MM.1S (cell line): Measurements from ENCODE around the gene GALNT6.

ENCODE experiments used
- DNase-seq: peaks from one replicate; pipeline ENCODE4 v3.0.0-alpha.2; 2015
- H2AFZ ChIP-seq: fragments of 300-600 bp; sonication (generic); 2 replicates; pipeline ENCODE4 v1.6.0; 2016; ENCODE audit warnings: antibody characterized with exemption, low read length
- H3F3A ChIP-seq: fragments of 300-600 bp; sonication (generic); 2 replicates; pipeline ENCODE4 v1.6.1; 2016; ENCODE audit warnings: mild to moderate bottlenecking, antibody characterized with exemption, low read length, moderate library complexity, mixed read lengths; ENCODE audit not compliant: insufficient read depth
- H3K27ac ChIP-seq: fragments of 300-600 bp; sonication (generic); 2 replicates; pipeline ENCODE4 v1.5.1; 2016; ENCODE audit warnings: mild to moderate bottlenecking, low read length
- H3K27me3 ChIP-seq: fragments of 300-600 bp; sonication (generic); replicated peaks from 2 replicates; pipeline ENCODE4 v1.6.0; 2016; ENCODE audit warnings: low read length; ENCODE audit not compliant: insufficient read depth
- H3K36me3 ChIP-seq: fragments of 300-600 bp; sonication (generic); replicated peaks from 2 replicates; pipeline ENCODE4 v1.6.1; 2016; ENCODE audit warnings: mild to moderate bottlenecking, low read length, mixed read lengths; ENCODE audit not compliant: insufficient read depth
- H3K4me1 ChIP-seq: fragments of 300-600 bp; sonication (generic); 2 replicates; pipeline ENCODE4 v1.6.1; 2016; ENCODE audit warnings: low read length, mixed read lengths
- H3K4me2 ChIP-seq: fragments of 300-600 bp; sonication (generic); 2 replicates; pipeline ENCODE4 v1.6.0; 2016; ENCODE audit warnings: low read depth, low read length
- H3K4me3 ChIP-seq: fragments of 300-600 bp; sonication (generic); 2 replicates; pipeline ENCODE4 v1.5.1; 2016; ENCODE audit warnings: low read length, mixed read lengths
- H3K79me2 ChIP-seq: fragments of 300-600 bp; sonication (generic); 2 replicates; pipeline ENCODE4 v1.6.1; 2016; ENCODE audit warnings: mixed run types, low read length, mixed read lengths
- H3K9ac ChIP-seq: fragments of 300-600 bp; sonication (generic); 2 replicates; pipeline ENCODE4 v1.6.1; 2016; ENCODE audit warnings: low read length, mixed read lengths
- H3K9me2 ChIP-seq: fragments of 300-600 bp; sonication (generic); replicated peaks from 2 replicates; pipeline ENCODE4 v1.6.1; 2016; ENCODE audit warnings: mild to moderate bottlenecking, low read length, mixed read lengths; ENCODE audit not compliant: insufficient read depth
- H3K9me3 ChIP-seq: fragments of 300-600 bp; sonication (generic); replicated peaks from 2 replicates; pipeline ENCODE4 v1.6.1; 2016; ENCODE audit warnings: mild to moderate bottlenecking, low read length, mixed read lengths; ENCODE audit not compliant: insufficient read depth
- H4K20me1 ChIP-seq: fragments of 300-600 bp; sonication (generic); 2 replicates; pipeline ENCODE4 v1.6.1; 2016; ENCODE audit warnings: mild to moderate bottlenecking, low read length, moderate library complexity, mixed read lengths; ENCODE audit not compliant: insufficient read depth
- CTCF ChIP-seq: fragments of 300-600 bp; sonication (generic); IDR thresholded peaks from 2 replicates; pipeline ENCODE4 v1.5.1; 2016; ENCODE audit warnings: antibody characterized with exemption, low read length, mixed read lengths
- EZH2 ChIP-seq: fragments of 300-600 bp; sonication (generic); optimal IDR thresholded peaks from 2 replicates; pipeline ENCODE3; 2017; ENCODE audit warnings: low read depth, mild to moderate bottlenecking, antibody characterized with exemption, low read length, mixed read lengths
- EZH2phosphoT487 ChIP-seq: fragments of 300-600 bp; sonication (generic); IDR thresholded peaks from 2 replicates; pipeline ENCODE4 v1.6.1; 2018; ENCODE audit warnings: antibody characterized with exemption, low read length

GALNT6 gene

GRCh38 chr12:51370667-51371066, 20.5 kb downstream of the GALNT6 start:
- no peak overlapping the region for H3K4me2 ChIP-seq
- TF ChIP-seq CTCF: no peak
- no peak for TF ChIP-seq EZH2phosphoT487
- no peak for TF ChIP-seq EZH2
- H3K79me2 ChIP-seq: no peaks in the 10 kb centered on the region
- no peaks in the 10 kb centered on the region for H4K20me1 ChIP-seq
- H2AFZ ChIP-seq: no peak overlapping the region
- no peak overlapping the region for H3K4me3 ChIP-seq
- no peak for DNase-seq
- H3K9me2 ChIP-seq: no peaks in the 10 kb centered on the region
- H3F3A ChIP-seq: peaks cover 12% of the 10 kb centered on the region
- no peaks in the 10 kb centered on the region for H3K9me3 ChIP-seq
- no peak overlapping the region for H3K9ac ChIP-seq
- H3K36me3 ChIP-seq: no peaks in the 10 kb centered on the region
- peaks cover 16% of the 10 kb centered on the region for H3K4me1 ChIP-seq
- H3K27ac ChIP-seq: no peak overlapping the region
- H3K27me3 ChIP-seq: no peaks in the 10 kb centered on the region

GRCh38 chr12:51369581-51369980, 21.6 kb downstream of the GALNT6 start:
- H3K4me2 ChIP-seq: peak overlapping the region; percentile 68
- no peak overlapping the region for H3K9ac ChIP-seq
- no peaks in the 10 kb centered on the region for H3K9me2 ChIP-seq
- H3K27ac ChIP-seq: peak overlapping the region; percentile 78
- H2AFZ ChIP-seq: peak overlapping the region; percentile 37; the same call in 1 of the 2 replicates
- H4K20me1 ChIP-seq: no peaks in the 10 kb centered on the region
- no peaks in the 10 kb centered on the region for H3K79me2 ChIP-seq
- H3K36me3 ChIP-seq: no peaks in the 10 kb centered on the region
- H3F3A ChIP-seq: peaks cover 12% of the 10 kb centered on the region
- H3K9me3 ChIP-seq: no peaks in the 10 kb centered on the region
- TF ChIP-seq CTCF (no peak), EZH2phosphoT487 (no peak), EZH2 (no peak)
- H3K4me3 ChIP-seq: no peak overlapping the region
- H3K27me3 ChIP-seq: no peaks in the 10 kb centered on the region
- peaks cover 16% of the 10 kb centered on the region for H3K4me1 ChIP-seq
- DNase-seq: no peak

DNA sequence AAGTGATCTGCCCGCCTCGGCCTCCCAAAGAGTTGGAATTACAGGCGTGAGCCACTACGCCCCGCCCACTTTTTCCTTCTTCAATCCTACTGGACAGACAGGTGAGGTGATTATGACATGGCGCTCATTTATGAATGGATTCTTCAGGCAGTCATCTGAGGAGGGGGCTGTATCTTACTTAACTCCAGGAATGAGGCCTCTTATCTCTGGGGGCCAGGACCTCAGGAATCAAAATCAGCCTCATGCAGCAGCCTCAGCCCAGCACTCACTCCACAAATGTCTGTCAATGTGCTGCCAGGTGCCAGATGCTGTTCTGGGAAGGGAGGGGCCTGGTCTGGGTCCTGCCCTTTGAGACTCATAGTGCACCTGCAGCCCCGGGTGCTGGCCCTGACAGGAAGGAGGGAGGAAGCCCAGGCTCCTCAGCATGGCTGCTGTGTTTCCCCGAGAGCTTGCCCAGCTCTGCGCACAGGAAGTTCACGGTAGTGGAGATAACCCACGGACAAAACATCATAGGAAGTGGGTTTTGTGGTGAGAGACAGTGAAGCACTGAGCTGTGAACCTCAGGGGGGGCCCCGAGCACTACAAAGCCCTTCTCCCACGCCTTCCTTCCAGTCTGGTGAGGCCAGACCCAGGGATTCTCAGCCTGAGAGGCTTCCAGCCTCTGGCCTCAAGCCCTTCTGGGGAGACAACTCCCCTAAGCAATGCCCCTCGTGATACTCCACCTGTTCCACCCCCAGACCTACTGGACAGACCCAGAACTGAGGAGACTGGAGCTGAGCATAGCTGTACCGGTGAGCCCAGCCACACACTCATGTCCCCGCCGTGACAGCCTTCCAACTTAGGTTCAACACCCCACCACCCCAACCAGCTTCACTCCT, 22.3 kb downstream of the GALNT6 start:
- Histone ChIP-seq H3K4me1 (peaks cover 16% of the 10 kb centered on the region), H3K9ac (peak overlapping the region; percentile 23; the same call in 1 of the 2 replicates), H3K36me3 (no peaks in the 10 kb centered on the region), H3K79me2 (no peaks in the 10 kb centered on the region), H2AFZ (peak overlapping the region; percentile 37; the same call in 1 of the 2 replicates), H3K27ac (peak overlapping the region; percentile 78), H3K27me3 (no peaks in the 10 kb centered on the region), H3K4me2 (peak overlapping the region; percentile 68), H3K9me2 (no peaks in the 10 kb centered on the region), H4K20me1 (no peaks in the 10 kb centered on the region), H3F3A (peaks cover 12% of the 10 kb centered on the region), H3K4me3 (no peak overlapping the region), H3K9me3 (no peaks in the 10 kb centered on the region)
- no peak for TF ChIP-seq CTCF
- DNase-seq: peak; percentile 98
